ENCODE data around the gene CCNT2.
"Not testable (repeated sequence)": the region's sequence is repeated elsewhere in the genome, so short reads cannot be mapped to it uniquely, and the experiment has no call there.

GRCh38 chr2:134907441-134908116 lies 11.0 kb upstream of the CCNT2 start:
- not testable (repeated sequence) for TF ChIP-seq POLR2AphosphoS5, CTCF, POLR2A, EP300 (IDR thresholded peaks at IDR 0.05)
